Right atrium auricular region (tissue), 2 donors: ENCODE results near the gene APEH. TPM values are rescaled to one million over a fixed set of nuclear protein-coding genes. Genes with fewer than 3 reads are reported as not detected.
A peak's percentile ranks its signal among the peaks of the same experiment; 100 is the strongest.
"Not testable (repeated sequence)": the region's sequence is repeated elsewhere in the genome, so short reads cannot be mapped to it uniquely, and the experiment has no call there.

Source experiments
- DNase-seq: peaks from one replicate; pipeline ENCODE4 v3.0.0-alpha.2; 2019; ENCODE audit warnings: low spot score
- H3K27ac ChIP-seq, 2 donors: fragments of 200-600 bp; sonication (generic); 1 replicate in 1 of 2; 2 replicates in 1 of 2; pipeline ENCODE4 v1.5.1; 2016 to 2019
- H3K27me3 ChIP-seq, 2 donors: fragments of 200-600 bp; sonication (generic); one replicate each; pipeline versions ENCODE4 v1.5.1 to v1.6.0; 2017 to 2019
- H3K36me3 ChIP-seq: fragments of 200-600 bp; sonication (generic); one replicate; pipeline ENCODE4 v1.5.1; 2016
- H3K4me1 ChIP-seq, 2 donors: fragments of 200-600 bp; sonication (generic); one replicate each; pipeline versions ENCODE4 v1.5.1 to v1.6.0; 2017 to 2019
- H3K4me3 ChIP-seq, 2 donors: fragments of 200-600 bp; sonication (generic); 1 replicate in 1 of 2; 2 replicates in 1 of 2; pipeline ENCODE4 v1.5.1; 2017 to 2019; ENCODE audit warnings: mild to moderate bottlenecking in 1 of 2, moderate library complexity in 1 of 2
- H3K9me3 ChIP-seq, 2 donors: fragments of 200-600 bp; sonication (generic); one replicate each; pipeline ENCODE4 v1.5.1; 2019
- CTCF ChIP-seq, 2 donors: fragments of 200-600 bp; sonication (generic); IDR thresholded peaks; one replicate each; pipeline ENCODE4 v1.5.1; 2019; ENCODE audit warnings: antibody characterized with exemption in 2 of 2
- total RNA-seq, 2 donors: library from RNA; depleted of rRNA; stranded (reverse); fragments of >200 nt; gene quantifications; one replicate each; pipeline ENCODE4 v1.1.0, GENCODE V29; 2016

APEH gene
- total RNA-seq, 2 donors from 2014 or later: 61.1 to 67.5 TPM

- Histone ChIP-seq H3K27me3 (no peaks in the 10 kb centered on the region), H3K4me1 (peaks cover 0 to 18% of the 10 kb centered on the region in 2 donors), H3K36me3 (peaks cover 52% of the 10 kb centered on the region), H3K4me3 (no peak overlapping the region), H3K9me3 (no peaks in the 10 kb centered on the region), H3K27ac (no peak overlapping the region)
- TF ChIP-seq CTCF (IDR thresholded peaks at IDR 0.05): no peak
- no peak for DNase-seq
Measured at GRCh38 chr3:49675912-49676311, 1.8 kb downstream of the APEH start.

GRCh38 chr3:49680493-49681231 lies 6.5 kb downstream of the APEH start:
- Histone ChIP-seq H3K4me3 (no peak overlapping the region), H3K9me3 (no peaks in the 10 kb centered on the region), H3K4me1 (no peaks in the 10 kb centered on the region), H3K27ac (no peak overlapping the region), H3K36me3 (peaks cover 81% of the 10 kb centered on the region), H3K27me3 (no peaks in the 10 kb centered on the region)
- no peak for DNase-seq
- no peak for TF ChIP-seq CTCF (IDR thresholded peaks at IDR 0.05)

GRCh38 chr3:49681232-49681522 lies 7.0 kb downstream of the APEH start:
- peaks cover 76% of the 10 kb centered on the region for H3K36me3 ChIP-seq

GRCh38 chr3:49681543-49681942 lies 7.4 kb downstream of the APEH start:
- no peak for DNase-seq
- H3K4me3 ChIP-seq: no peak overlapping the region
- H3K9me3 ChIP-seq: no peaks in the 10 kb centered on the region
- peaks cover 0 to 7% of the 10 kb centered on the region in 2 donors for H3K4me1 ChIP-seq
- TF ChIP-seq CTCF (IDR thresholded peaks at IDR 0.05): no peak
- no peaks in the 10 kb centered on the region for H3K27me3 ChIP-seq
- H3K27ac ChIP-seq: no peak overlapping the region
- H3K36me3 ChIP-seq: peaks cover 72% of the 10 kb centered on the region

More at GRCh38 chr3:49681232-49681522, 7.0 kb downstream of the APEH start:
- Histone ChIP-seq H3K27me3 (no peaks in the 10 kb centered on the region), H3K4me1 (peaks cover 0 to 4% of the 10 kb centered on the region in 2 donors), H3K4me3 (no peak overlapping the region), H3K27ac (no peak overlapping the region), H3K9me3 (no peaks in the 10 kb centered on the region)
- DNase-seq: no peak
- TF ChIP-seq CTCF (IDR thresholded peaks at IDR 0.05): no peak

GRCh38 chr3:49683162-49683561 lies 9.0 kb downstream of the APEH start:
- TF ChIP-seq CTCF (IDR thresholded peaks at IDR 0.05): no peak

GRCh38 chr3:49684453-49684852 lies 10.3 kb downstream of the APEH start:
- not testable (repeated sequence) for H3K4me3 ChIP-seq, DNase-seq, H3K9me3 ChIP-seq, H3K27ac ChIP-seq, H3K27me3 ChIP-seq
- peaks cover 0 to 23% of the 10 kb centered on the region in 2 donors for H3K4me1 ChIP-seq
- peaks cover 43% of the 10 kb centered on the region for H3K36me3 ChIP-seq

More at GRCh38 chr3:49683162-49683561, 9.0 kb downstream of the APEH start:
- Histone ChIP-seq H3K36me3 (peaks cover 56% of the 10 kb centered on the region), H3K27ac (no peak overlapping the region), H3K4me3 (no peak overlapping the region), H3K9me3 (no peaks in the 10 kb centered on the region), H3K4me1 (peaks cover 0 to 13% of the 10 kb centered on the region in 2 donors), H3K27me3 (no peaks in the 10 kb centered on the region)
- DNase-seq: no peak

- peaks cover 38% of the 10 kb centered on the region for H3K36me3 ChIP-seq
- not testable (repeated sequence) for H3K27me3 ChIP-seq, H3K27ac ChIP-seq, H3K4me3 ChIP-seq, DNase-seq, H3K9me3 ChIP-seq
- peaks cover 0 to 27% of the 10 kb centered on the region in 2 donors for H3K4me1 ChIP-seq
Measured at GRCh38 chr3:49685103-49685502, 11.0 kb downstream of the APEH start.

GRCh38 chr3:49685846-49686245 lies 11.7 kb downstream of the APEH start:
- not testable (repeated sequence) for H3K27ac ChIP-seq, DNase-seq, H3K27me3 ChIP-seq, H3K9me3 ChIP-seq
- Histone ChIP-seq H3K36me3 (peaks cover 30% of the 10 kb centered on the region), H3K4me3 (peak overlapping the region in 1 of 2 donors; percentile 42), H3K4me1 (peaks cover 0 to 34% of the 10 kb centered on the region in 2 donors)

GRCh38 chr3:49686346-49686745 lies 12.2 kb downstream of the APEH start:
- Histone ChIP-seq H3K4me3 (peak overlapping the region; percentile 29 to 42), H3K4me1 (peaks cover 0 to 39% of the 10 kb centered on the region in 2 donors), H3K36me3 (peaks cover 25% of the 10 kb centered on the region), H3K27ac (peak overlapping the region in 1 of 2 donors; percentile 21)
- H3K27me3 ChIP-seq, H3K9me3 ChIP-seq, DNase-seq: not testable (repeated sequence)
